ENCODE measurements around the gene TM2D3. TPM values are rescaled to one million over a fixed set of nuclear protein-coding genes. Genes with fewer than 3 reads are reported as not detected.

Gene TM2D3
- total RNA-seq, 1 experiment from 2014 or later: 34.7 TPM

DNA sequence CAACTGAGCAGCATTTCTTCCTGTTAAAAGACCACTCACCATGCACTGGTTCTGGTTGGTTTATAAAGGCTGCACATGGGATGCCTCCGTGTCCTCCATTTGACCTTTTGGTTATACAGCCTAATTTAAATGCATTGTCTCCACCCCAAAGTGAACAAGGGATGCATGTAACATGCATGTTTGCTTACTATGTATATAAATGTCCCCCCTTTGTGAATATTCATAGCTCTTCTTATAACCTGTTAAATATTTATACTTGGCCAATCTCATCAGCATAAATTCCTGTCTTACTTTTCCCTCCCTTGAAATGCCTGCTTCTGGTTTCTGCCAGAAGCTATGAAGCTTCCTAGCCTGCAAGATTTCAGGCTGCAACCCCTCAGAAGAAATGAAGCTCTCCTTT is 44.6 kb upstream of the TM2D3 start:
- intact Hi-C loops (cut with micrococcal nuclease; ENCODE audit: unreplicated experiment): no loop called here
- Histone ChIP-seq H3K4me3 (ENCODE audit: low read depth, low read length) (no peak overlapping the region), H3K27me3 (replicated peaks; ENCODE audit: control insufficient read depth, insufficient read depth, low read length) (no peaks in the 10 kb centered on the region), H3K36me3 (ENCODE audit: control insufficient read depth, insufficient read depth, low read length) (no peaks in the 10 kb centered on the region; the same call in none of the 2 replicates), H3K9me3 (no peaks in the 10 kb centered on the region), H3K4me1 (no peaks in the 10 kb centered on the region)
- Mint-ChIP-seq H3K4me1 (ENCODE audit: low read depth, unreplicated experiment) (no peaks in the 10 kb centered on the region), H3K27me3 (ENCODE audit: insufficient read depth, unreplicated experiment) (no peaks in the 10 kb centered on the region), H3K36me3 (ENCODE audit: insufficient read depth, unreplicated experiment) (peaks cover 28% of the 10 kb centered on the region), H3K9me3 (ENCODE audit: unreplicated experiment) (no peaks in the 10 kb centered on the region), H3K4me3 (ENCODE audit: unreplicated experiment) (no peak overlapping the region), H3K27ac (ENCODE audit: unreplicated experiment) (no peak overlapping the region)
- POLR2A ChIA-PET: no interaction called here
- BruUV-seq (replicated peaks): no TSS peak
- TF ChIP-seq, protein P1, sequence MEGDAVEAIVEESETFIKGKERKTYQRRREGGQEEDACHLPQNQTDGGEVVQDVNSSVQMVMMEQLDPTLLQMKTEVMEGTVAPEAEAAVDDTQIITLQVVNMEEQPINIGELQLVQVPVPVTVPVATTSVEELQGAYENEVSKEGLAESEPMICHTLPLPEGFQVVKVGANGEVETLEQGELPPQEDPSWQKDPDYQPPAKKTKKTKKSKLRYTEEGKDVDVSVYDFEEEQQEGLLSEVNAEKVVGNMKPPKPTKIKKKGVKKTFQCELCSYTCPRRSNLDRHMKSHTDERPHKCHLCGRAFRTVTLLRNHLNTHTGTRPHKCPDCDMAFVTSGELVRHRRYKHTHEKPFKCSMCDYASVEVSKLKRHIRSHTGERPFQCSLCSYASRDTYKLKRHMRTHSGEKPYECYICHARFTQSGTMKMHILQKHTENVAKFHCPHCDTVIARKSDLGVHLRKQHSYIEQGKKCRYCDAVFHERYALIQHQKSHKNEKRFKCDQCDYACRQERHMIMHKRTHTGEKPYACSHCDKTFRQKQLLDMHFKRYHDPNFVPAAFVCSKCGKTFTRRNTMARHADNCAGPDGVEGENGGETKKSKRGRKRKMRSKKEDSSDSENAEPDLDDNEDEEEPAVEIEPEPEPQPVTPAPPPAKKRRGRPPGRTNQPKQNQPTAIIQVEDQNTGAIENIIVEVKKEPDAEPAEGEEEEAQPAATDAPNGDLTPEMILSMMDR (IDR thresholded peaks at IDR 0.05; ENCODE audit: insufficient read depth in 1 of 2, low read depth in 1 of 2, low read length in 1 of 2, severe bottlenecking in 1 of 2, unreplicated experiment in 1 of 2): no peak
- no peak for DNase-seq
- CTCF ChIA-PET: no interaction called here

DNA sequence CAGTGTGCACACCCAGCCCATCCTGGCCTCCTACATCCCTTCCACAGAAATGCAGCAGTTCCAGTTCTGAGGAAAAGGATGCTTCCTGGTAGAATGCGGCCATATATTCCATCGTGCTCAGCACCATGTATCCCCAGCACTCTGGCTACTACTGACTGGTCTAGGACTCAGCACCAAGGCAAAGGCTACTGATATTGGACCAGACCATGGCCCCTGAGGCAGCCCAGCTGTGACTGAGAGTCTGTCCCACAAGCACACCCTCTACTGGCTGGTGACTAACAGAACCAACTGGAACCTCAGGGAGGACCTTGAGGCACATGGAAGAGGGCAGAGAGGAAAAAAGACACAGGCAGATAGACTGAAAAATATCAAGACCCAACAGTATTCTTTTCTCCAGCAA is 42.1 kb upstream of the TM2D3 start:
- H3K4me1 Mint-ChIP-seq (ENCODE audit: low read depth, unreplicated experiment): no peaks in the 10 kb centered on the region
- H3K4me3 Mint-ChIP-seq (ENCODE audit: unreplicated experiment): no peak overlapping the region
- DNase-seq: no peak
- H3K27me3 Mint-ChIP-seq (ENCODE audit: insufficient read depth, unreplicated experiment): no peaks in the 10 kb centered on the region
- H3K4me1 ChIP-seq: no peaks in the 10 kb centered on the region
- peaks cover 10% of the 10 kb centered on the region for H3K36me3 Mint-ChIP-seq (ENCODE audit: insufficient read depth, unreplicated experiment)
- no peak overlapping the region for H3K27ac Mint-ChIP-seq (ENCODE audit: unreplicated experiment)
- H3K27me3 ChIP-seq (replicated peaks; ENCODE audit: control insufficient read depth, insufficient read depth, low read length): no peaks in the 10 kb centered on the region
- intact Hi-C loops (cut with micrococcal nuclease; ENCODE audit: unreplicated experiment): no loop called here
- TF ChIP-seq, protein P1 (IDR thresholded peaks at IDR 0.05; ENCODE audit: insufficient read depth in 1 of 2, low read depth in 1 of 2, low read length in 1 of 2, severe bottlenecking in 1 of 2, unreplicated experiment in 1 of 2): no peak
- H3K4me3 ChIP-seq (ENCODE audit: low read depth, low read length): no peak overlapping the region
- ChIA-PET POLR2A (no interaction called here), CTCF (no interaction called here)
- no peaks in the 10 kb centered on the region for H3K9me3 Mint-ChIP-seq (ENCODE audit: unreplicated experiment)
- no peaks in the 10 kb centered on the region for H3K9me3 ChIP-seq
- BruUV-seq (replicated peaks): no TSS peak
- no peaks in the 10 kb centered on the region; the same call in 1 of the 2 replicates for H3K36me3 ChIP-seq (ENCODE audit: control insufficient read depth, insufficient read depth, low read length)

DNA sequence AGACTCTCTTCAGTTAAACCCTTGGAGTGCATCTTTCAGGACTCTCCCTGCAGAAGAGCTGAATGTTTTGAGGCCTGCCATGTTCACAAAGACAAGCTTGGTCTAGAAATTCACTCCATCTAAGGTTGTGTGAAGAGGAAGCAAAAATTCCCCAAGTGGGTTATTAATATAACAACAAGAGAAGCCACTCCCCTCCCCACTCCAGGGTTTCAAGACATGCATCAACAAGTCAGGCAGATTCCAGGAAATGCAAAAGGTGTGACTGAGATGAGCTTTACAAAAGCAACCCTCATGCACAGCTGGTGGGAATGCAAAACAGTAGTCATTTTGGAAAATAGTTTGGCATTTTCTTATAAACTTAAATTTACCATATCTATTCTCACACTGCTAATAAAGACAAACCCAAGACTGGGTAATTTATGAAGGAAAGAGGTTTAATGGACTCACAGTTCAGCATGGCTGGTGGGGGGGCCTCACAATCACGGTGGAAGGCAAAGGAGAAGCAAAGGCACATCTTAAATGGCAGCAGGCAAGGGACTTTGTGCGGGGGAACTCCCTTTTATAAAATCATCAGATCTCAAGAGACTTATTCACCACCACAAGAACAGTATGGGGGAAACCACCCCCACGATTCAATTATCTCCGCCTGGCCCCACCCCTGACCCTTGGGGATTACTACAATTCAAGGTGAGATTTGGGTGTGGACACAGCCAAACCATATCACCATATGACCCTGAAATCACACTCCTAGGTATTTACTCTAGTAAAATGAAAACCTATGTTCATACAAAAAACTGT is 40.8 kb upstream of the TM2D3 start:
- Histone ChIP-seq H3K9me3 (no peaks in the 10 kb centered on the region), H3K36me3 (ENCODE audit: control insufficient read depth, insufficient read depth, low read length) (no peaks in the 10 kb centered on the region; the same call in 1 of the 2 replicates), H3K4me1 (no peaks in the 10 kb centered on the region), H3K4me3 (ENCODE audit: low read depth, low read length) (no peak overlapping the region), H3K27me3 (replicated peaks; ENCODE audit: control insufficient read depth, insufficient read depth, low read length) (no peaks in the 10 kb centered on the region)
- TF ChIP-seq, protein P1 (IDR thresholded peaks at IDR 0.05; ENCODE audit: insufficient read depth in 1 of 2, low read depth in 1 of 2, low read length in 1 of 2, severe bottlenecking in 1 of 2, unreplicated experiment in 1 of 2): no peak
- CTCF ChIA-PET: no interaction called here
- DNase-seq: no peak
- POLR2A ChIA-PET: no interaction called here
- Mint-ChIP-seq H3K36me3 (ENCODE audit: insufficient read depth, unreplicated experiment) (peaks cover 10% of the 10 kb centered on the region), H3K4me1 (ENCODE audit: low read depth, unreplicated experiment) (no peaks in the 10 kb centered on the region), H3K4me3 (ENCODE audit: unreplicated experiment) (no peak overlapping the region), H3K9me3 (ENCODE audit: unreplicated experiment) (no peaks in the 10 kb centered on the region), H3K27ac (ENCODE audit: unreplicated experiment) (no peak overlapping the region), H3K27me3 (ENCODE audit: insufficient read depth, unreplicated experiment) (no peaks in the 10 kb centered on the region)
- intact Hi-C loops (cut with micrococcal nuclease; ENCODE audit: unreplicated experiment): no loop called here
- no TSS peak for BruUV-seq (replicated peaks)
